ENCODE data around the gene AP1G2.

DNA sequence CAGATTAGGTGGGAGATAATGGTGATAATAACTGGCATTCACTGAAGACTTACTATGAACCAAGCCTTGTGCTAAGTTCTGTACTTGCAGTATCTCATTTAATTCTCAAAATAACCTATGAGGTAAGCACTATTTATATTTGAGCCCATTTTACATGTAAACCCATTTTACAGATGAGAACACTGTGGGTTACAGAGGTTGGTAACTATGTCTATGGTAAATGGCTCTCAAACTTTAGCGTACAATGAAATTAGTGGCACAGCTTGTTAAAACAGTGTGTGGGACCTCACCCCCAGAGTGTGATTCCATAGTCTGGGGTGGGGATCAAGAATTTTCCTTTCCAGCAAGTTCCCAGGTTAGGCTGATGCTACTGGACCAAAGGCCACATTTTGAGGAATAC, 33.2 kb upstream of the AP1G2 start:
- TF ChIP-seq YY1 (IDR thresholded peaks at IDR 0.05; ENCODE audit: low read depth) (no peak), EP300 (IDR thresholded peaks at IDR 0.05; ENCODE audit: borderline replicate concordance) (no peak), TEAD4 (IDR thresholded peaks at IDR 0.05) (no peak), CREB1 (IDR thresholded peaks at IDR 0.05; ENCODE audit: low read depth) (no peak), NFIC (IDR thresholded peaks at IDR 0.05) (no peak), CEBPB (IDR thresholded peaks at IDR 0.05) (no peak), EGR1 (IDR thresholded peaks at IDR 0.05) (no peak)
- TF ChIP-seq, protein P1, sequence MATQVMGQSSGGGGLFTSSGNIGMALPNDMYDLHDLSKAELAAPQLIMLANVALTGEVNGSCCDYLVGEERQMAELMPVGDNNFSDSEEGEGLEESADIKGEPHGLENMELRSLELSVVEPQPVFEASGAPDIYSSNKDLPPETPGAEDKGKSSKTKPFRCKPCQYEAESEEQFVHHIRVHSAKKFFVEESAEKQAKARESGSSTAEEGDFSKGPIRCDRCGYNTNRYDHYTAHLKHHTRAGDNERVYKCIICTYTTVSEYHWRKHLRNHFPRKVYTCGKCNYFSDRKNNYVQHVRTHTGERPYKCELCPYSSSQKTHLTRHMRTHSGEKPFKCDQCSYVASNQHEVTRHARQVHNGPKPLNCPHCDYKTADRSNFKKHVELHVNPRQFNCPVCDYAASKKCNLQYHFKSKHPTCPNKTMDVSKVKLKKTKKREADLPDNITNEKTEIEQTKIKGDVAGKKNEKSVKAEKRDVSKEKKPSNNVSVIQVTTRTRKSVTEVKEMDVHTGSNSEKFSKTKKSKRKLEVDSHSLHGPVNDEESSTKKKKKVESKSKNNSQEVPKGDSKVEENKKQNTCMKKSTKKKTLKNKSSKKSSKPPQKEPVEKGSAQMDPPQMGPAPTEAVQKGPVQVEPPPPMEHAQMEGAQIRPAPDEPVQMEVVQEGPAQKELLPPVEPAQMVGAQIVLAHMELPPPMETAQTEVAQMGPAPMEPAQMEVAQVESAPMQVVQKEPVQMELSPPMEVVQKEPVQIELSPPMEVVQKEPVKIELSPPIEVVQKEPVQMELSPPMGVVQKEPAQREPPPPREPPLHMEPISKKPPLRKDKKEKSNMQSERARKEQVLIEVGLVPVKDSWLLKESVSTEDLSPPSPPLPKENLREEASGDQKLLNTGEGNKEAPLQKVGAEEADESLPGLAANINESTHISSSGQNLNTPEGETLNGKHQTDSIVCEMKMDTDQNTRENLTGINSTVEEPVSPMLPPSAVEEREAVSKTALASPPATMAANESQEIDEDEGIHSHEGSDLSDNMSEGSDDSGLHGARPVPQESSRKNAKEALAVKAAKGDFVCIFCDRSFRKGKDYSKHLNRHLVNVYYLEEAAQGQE (IDR thresholded peaks at IDR 0.05; ENCODE audit: low read depth): no peak
- TF ChIP-seq, protein P2, sequence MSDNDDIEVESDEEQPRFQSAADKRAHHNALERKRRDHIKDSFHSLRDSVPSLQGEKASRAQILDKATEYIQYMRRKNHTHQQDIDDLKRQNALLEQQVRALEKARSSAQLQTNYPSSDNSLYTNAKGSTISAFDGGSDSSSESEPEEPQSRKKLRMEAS (IDR thresholded peaks at IDR 0.05): no peak

Measured in Ishikawa (cell line).